HL-60/S4 treated with phorbol 12-myristate 13-acetate at 8.2 ng/mL for 4 days and 3 days (cell line): ENCODE measurements around the gene ZNF382.
"Not testable (repeated sequence)": the region's sequence is repeated elsewhere in the genome, so short reads cannot be mapped to it uniquely, and the experiment has no call there.

ENCODE experiments used
- in situ Hi-C: fragments of 300-500 bp; cut with MboI; formaldehyde crosslinking; loops from 2 replicates; pipeline ENCODE4 v1.15.0; 2022; ENCODE audit warnings: low sequenced_read_pairs

The ZNF382 gene

GRCh38 chr19:36605101-36605876 lies at the start of gene ZNF382:
Gene ZNF382, plus strand, starts transcription at chr19:36605313. Its CDS starts 4,602 bp downstream, at chr19:36609915.
- in situ Hi-C loops: no loop called here

- in situ Hi-C loops: no loop called here
Measured at GRCh38 chr19:36564391-36564790, 40.7 kb upstream of the ZNF382 start.

- in situ Hi-C loops: no loop called here
Measured at GRCh38 chr19:36572593-36573019, 32.5 kb upstream of the ZNF382 start.

- in situ Hi-C loops: no loop called here
Measured at GRCh38 chr19:36573020-36573894, 31.9 kb upstream of the ZNF382 start, which contains the start of gene ZNF529. Gene ZNF529, minus strand, starts transcription at chr19:36573292. Its CDS starts 946 bp downstream, at chr19:36572346.

- in situ Hi-C loops: no loop called here
Measured at GRCh38 chr19:36573895-36574720, 31.0 kb upstream of the ZNF382 start.

- in situ Hi-C loops: no loop called here
Measured at GRCh38 chr19:36574741-36575140, 30.4 kb upstream of the ZNF382 start.

- in situ Hi-C loops: no loop called here
Measured at GRCh38 chr19:36577271-36577996, 27.7 kb upstream of the ZNF382 start.

GRCh38 chr19:36579255-36579654 lies 25.9 kb upstream of the ZNF382 start:
- in situ Hi-C loops: no loop called here

GRCh38 chr19:36602681-36603080 lies 2.4 kb upstream of the ZNF382 start:
- in situ Hi-C loops: not testable (repeated sequence)

GRCh38 chr19:36604656-36605100 lies 435 bp upstream of the ZNF382 start:
- in situ Hi-C loops: no loop called here

- in situ Hi-C loops: no loop called here
Measured at GRCh38 chr19:36605877-36606478, 865 bp downstream of the ZNF382 start.

- in situ Hi-C loops: no loop called here
Measured at GRCh38 chr19:36627057-36627456, 21.9 kb downstream of the ZNF382 start.

GRCh38 chr19:36635342-36635741 lies 30.2 kb downstream of the ZNF382 start:
- in situ Hi-C loops: no loop called here

GRCh38 chr19:36638862-36639510 lies 33.9 kb downstream of the ZNF382 start:
- in situ Hi-C loops: no loop called here

GRCh38 chr19:36646746-36647145 lies 41.6 kb downstream of the ZNF382 start:
- in situ Hi-C loops: no loop called here

- in situ Hi-C loops: no loop called here
Measured at GRCh38 chr19:36652958-36653357, 47.8 kb downstream of the ZNF382 start.

- in situ Hi-C loops: no loop called here
Measured at GRCh38 chr19:36665832-36666231, 60.7 kb downstream of the ZNF382 start.

GRCh38 chr19:36668646-36669045 lies 63.5 kb downstream of the ZNF382 start:
- in situ Hi-C loops: no loop called here

GRCh38 chr19:36672368-36672767 lies 67.3 kb downstream of the ZNF382 start:
- in situ Hi-C loops: no loop called here
